ENCODE measurements around the gene OLIG1.

OLIG1 gene

DNA sequence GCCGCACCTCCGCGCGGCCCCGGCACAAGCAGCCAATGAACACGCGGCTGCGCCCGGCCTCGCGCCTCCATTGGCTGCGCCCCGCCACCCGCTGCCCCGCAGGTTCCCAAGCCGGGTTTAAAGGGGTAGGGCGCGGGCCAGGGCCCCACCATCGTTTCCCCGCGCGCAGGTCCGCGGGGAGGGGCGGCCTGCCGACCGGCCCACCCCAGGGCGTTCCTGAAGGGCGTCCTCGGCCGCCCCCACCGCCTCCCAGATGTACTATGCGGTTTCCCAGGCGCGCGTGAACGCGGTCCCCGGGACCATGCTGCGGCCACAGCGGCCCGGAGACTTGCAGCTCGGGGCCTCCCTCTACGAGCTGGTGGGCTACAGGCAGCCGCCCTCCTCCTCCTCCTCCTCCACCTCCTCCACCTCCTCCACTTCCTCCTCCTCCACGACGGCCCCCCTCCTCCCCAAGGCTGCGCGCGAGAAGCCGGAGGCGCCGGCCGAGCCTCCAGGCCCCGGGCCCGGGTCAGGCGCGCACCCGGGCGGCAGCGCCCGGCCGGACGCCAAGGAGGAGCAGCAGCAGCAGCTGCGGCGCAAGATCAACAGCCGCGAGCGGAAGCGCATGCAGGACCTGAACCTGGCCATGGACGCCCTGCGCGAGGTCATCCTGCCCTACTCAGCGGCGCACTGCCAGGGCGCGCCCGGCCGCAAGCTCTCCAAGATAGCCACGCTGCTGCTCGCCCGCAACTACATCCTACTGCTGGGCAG is at the start of gene OLIG1:
Gene OLIG1, plus strand, starts transcription at position 148 of the 750 bp plus-strand sequence. Its CDS starts 106 bp downstream, at position 254.
- DNase-seq: no peak

- no peak for DNase-seq
These were observed 49.3 kb upstream of the OLIG1 start for GRCh38 chr21:33020558-33021100.

DNA sequence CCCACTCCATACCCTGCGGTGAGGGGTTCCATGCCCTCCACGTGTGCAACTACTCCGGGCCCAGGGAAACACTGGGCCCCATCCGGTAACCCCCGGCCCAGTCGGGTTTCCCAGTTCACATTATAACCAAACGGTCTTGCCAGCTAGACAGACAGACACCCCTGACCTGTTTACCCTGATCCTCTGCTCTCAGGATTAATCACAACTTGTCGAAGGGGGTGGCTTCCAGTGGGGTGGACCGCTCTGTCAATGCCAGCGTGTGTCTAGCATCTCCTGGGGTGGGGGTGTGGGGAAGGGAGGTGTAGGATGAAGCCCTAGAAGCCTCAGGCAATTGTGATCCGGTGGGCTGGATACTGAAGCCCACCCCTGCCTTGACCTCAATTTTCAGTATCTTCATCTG is 48.8 kb upstream of the OLIG1 start:
- DNase-seq: no peak

DNA sequence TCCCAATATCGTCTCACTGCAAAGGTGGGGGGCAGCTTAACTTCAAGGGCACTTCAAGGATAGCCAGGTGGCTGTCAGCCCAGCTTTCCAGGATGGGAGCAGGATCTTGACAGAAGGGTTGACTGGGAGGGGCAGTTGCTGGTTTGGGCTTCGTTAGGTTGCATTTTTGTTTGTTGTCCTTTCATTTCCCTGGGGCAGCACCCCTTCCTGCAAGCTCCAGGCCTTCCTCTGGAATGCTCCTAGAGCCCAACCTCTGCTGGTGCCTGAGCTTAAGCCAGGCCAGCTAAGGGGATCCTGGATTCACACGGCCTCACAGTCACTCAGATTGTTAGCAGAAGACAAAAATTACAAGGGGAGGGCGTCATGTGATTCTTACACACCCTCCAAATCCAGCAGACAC is 48.3 kb upstream of the OLIG1 start:
- no peak for DNase-seq

GRCh38 chr21:33022489-33022827 is 47.5 kb upstream of the OLIG1 start:
- no peak for DNase-seq

- no peak for DNase-seq
These were observed 46.9 kb upstream of the OLIG1 start for GRCh38 chr21:33022828-33023573.

- DNase-seq: no peak
These were observed 46.3 kb upstream of the OLIG1 start for GRCh38 chr21:33023574-33024200.

DNA sequence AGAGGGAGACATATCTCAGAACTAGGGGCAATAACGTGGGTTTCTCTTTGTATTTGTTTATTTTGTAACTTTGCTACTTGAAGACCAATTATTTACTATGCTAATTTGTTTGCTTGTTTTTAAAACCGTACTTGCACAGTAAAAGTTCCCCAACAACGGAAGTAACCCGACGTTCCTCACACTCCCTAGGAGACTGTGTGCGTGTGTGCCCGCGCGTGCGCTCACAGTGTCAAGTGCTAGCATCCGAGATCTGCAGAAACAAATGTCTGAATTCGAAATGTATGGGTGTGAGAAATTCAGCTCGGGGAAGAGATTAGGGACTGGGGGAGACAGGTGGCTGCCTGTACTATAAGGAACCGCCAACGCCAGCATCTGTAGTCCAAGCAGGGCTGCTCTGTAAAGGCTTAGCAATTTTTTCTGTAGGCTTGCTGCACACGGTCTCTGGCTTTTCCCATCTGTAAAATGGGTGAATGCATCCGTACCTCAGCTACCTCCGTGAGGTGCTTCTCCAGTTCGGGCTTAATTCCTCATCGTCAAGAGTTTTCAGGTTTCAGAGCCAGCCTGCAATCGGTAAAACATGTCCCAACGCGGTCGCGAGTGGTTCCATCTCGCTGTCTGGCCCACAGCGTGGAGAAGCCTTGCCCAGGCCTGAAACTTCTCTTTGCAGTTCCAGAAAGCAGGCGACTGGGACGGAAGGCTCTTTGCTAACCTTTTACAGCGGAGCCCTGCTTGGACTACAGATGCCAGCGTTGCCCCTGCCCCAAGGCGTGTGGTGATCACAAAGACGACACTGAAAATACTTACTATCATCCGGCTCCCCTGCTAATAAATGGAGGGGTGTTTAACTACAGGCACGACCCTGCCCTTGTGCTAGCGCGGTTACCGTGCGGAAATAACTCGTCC is 45.5 kb upstream of the OLIG1 start:
- DNase-seq: no peak

DNA sequence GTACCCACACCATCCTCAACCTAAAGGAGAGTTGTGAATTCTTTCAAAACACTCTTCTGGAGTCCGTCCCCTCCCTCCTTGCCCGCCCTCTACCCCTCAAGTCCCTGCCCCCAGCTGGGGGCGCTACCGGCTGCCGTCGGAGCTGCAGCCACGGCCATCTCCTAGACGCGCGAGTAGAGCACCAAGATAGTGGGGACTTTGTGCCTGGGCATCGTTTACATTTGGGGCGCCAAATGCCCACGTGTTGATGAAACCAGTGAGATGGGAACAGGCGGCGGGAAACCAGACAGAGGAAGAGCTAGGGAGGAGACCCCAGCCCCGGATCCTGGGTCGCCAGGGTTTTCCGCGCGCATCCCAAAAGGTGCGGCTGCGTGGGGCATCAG is 44.8 kb upstream of the OLIG1 start:
- DNase-seq: no peak

DNA sequence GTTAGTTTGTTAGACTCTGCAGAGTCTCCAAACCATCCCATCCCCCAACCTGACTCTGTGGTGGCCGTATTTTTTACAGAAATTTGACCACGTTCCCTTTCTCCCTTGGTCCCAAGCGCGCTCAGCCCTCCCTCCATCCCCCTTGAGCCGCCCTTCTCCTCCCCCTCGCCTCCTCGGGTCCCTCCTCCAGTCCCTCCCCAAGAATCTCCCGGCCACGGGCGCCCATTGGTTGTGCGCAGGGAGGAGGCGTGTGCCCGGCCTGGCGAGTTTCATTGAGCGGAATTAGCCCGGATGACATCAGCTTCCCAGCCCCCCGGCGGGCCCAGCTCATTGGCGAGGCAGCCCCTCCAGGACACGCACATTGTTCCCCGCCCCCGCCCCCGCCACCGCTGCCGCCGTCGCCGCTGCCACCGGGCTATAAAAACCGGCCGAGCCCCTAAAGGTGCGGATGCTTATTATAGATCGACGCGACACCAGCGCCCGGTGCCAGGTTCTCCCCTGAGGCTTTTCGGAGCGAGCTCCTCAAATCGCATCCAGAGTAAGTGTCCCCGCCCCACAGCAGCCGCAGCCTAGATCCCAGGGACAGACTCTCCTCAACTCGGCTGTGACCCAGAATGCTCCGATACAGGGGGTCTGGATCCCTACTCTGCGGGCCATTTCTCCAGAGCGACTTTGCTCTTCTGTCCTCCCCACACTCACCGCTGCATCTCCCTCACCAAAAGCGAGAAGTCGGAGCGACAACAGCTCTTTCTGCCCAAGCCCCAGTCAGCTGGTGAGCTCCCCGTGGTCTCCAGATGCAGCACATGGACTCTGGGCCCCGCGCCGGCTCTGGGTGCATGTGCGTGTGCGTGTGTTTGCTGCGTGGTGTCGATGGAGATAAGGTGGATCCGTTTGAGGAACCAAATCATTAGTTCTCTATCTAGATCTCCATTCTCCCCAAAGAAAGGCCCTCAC is 44.2 kb upstream of the OLIG1 start, which contains the start of gene OLIG2:
Gene OLIG2, plus strand, starts transcription at position 447 of the 954 bp plus-strand sequence. CDS start 928 bp downstream, outside the sequence.
- DNase-seq: no peak

DNA sequence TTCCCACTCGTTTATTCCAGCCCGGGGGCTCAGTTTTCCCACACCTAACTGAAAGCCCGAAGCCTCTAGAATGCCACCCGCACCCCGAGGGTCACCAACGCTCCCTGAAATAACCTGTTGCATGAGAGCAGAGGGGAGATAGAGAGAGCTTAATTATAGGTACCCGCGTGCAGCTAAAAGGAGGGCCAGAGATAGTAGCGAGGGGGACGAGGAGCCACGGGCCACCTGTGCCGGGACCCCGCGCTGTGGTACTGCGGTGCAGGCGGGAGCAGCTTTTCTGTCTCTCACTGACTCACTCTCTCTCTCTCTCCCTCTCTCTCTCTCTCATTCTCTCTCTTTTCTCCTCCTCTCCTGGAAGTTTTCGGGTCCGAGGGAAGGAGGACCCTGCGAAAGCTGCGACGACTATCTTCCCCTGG is 43.5 kb upstream of the OLIG1 start:
- DNase-seq: no peak

- DNase-seq: no peak
These were observed 43.0 kb upstream of the OLIG1 start for GRCh38 chr21:33026878-33027400.

DNA sequence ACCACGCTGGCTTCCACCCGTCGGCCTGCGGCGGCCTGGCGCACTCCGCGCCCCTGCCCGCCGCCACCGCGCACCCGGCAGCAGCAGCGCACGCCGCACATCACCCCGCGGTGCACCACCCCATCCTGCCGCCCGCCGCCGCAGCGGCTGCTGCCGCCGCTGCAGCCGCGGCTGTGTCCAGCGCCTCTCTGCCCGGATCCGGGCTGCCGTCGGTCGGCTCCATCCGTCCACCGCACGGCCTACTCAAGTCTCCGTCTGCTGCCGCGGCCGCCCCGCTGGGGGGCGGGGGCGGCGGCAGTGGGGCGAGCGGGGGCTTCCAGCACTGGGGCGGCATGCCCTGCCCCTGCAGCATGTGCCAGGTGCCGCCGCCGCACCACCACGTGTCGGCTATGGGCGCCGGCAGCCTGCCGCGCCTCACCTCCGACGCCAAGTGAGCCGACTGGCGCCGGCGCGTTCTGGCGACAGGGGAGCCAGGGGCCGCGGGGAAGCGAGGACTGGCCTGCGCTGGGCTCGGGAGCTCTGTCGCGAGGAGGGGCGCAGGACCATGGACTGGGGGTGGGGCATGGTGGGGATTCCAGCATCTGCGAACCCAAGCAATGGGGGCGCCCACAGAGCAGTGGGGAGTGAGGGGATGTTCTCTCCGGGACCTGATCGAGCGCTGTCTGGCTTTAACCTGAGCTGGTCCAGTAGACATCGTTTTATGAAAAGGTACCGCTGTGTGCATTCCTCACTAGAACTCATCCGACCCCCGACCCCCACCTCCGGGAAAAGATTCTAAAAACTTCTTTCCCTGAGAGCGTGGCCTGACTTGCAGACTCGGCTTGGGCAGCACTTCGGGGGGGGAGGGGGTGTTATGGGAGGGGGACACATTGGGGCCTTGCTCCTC is 42.3 kb upstream of the OLIG1 start:
- DNase-seq: no peak

DNA sequence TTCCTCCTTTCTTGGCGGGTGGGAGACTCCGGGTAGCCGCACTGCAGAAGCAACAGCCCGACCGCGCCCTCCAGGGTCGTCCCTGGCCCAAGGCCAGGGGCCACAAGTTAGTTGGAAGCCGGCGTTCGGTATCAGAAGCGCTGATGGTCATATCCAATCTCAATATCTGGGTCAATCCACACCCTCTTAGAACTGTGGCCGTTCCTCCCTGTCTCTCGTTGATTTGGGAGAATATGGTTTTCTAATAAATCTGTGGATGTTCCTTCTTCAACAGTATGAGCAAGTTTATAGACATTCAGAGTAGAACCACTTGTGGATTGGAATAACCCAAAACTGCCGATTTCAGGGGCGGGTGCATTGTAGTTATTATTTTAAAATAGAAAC is 41.7 kb upstream of the OLIG1 start:
- no peak for DNase-seq

DNA sequence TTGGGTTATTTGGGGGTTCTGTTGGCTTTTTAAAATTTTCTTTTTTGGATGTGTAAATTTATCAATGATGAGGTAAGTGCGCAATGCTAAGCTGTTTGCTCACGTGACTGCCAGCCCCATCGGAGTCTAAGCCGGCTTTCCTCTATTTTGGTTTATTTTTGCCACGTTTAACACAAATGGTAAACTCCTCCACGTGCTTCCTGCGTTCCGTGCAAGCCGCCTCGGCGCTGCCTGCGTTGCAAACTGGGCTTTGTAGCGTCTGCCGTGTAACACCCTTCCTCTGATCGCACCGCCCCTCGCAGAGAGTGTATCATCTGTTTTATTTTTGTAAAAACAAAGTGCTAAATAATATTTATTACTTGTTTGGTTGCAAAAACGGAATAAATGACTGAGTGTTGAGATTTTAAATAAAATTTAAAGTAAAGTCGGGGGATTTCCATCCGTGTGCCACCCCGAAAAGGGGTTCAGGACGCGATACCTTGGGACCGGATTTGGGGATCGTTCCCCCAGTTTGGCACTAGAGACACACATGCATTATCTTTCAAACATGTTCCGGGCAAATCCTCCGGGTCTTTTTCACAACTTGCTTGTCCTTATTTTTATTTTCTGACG is 41.1 kb upstream of the OLIG1 start:
- no peak for DNase-seq

DNA sequence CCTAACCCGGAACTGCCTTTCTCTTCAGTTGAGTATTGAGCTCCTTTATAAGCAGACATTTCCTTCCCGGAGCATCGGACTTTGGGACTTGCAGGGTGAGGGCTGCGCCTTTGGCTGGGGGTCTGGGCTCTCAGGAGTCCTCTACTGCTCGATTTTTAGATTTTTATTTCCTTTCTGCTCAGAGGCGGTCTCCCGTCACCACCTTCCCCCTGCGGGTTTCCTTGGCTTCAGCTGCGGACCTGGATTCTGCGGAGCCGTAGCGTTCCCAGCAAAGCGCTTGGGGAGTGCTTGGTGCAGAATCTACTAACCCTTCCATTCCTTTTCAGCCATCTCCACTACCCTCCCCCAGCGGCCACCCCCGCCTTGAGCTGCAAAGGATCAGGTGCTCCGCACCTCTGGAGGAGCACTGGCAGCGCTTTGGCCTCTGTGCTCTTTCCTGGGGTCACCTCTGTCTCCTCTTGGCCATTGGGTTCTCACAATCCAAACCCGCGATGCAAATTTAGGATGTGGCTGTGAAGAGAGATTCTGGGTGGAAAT is 40.5 kb upstream of the OLIG1 start:
- DNase-seq: no peak

GRCh38 chr21:33029975-33030461 is 39.9 kb upstream of the OLIG1 start:
- DNase-seq: no peak

GRCh38 chr21:33030633-33031032 is 39.3 kb upstream of the OLIG1 start:
- no peak for DNase-seq

All from OCI-M1 (cell line).